ENCODE results near the gene AP1S3. TPM values are rescaled to one million over a fixed set of nuclear protein-coding genes. Genes with fewer than 3 reads are reported as not detected.
"Not testable (repeated sequence)": the region's sequence is repeated elsewhere in the genome, so short reads cannot be mapped to it uniquely, and the experiment has no call there.

The AP1S3 gene
- total RNA-seq, 1 donor from 2014 or later: 46.3 TPM

DNA sequence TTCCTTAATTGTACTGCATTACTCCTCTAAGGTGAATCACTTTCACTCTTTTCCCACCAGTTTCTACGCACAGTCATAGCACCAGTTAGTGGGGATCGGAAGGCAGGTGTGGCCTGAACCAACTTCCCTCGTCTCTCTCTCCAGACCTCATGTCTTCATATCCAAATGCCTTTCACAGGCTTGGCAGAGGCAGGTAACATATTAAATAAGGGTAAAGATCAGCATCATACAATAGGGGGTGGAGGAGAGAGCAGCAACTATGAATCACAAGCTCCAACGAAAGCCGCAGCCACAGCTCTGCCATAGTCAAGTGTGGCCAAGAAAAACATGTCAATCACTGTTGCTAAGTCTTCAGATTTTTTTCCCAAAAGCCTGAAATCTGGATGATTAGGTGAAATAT, 40.3 kb downstream of the AP1S3 start:
- DNase-seq (no peak), ATAC-seq (ENCODE audit: low read depth) (no peak)
- peaks cover 50% of the 10 kb centered on the region for H3K4me1 Mint-ChIP-seq
- TF ChIP-seq, protein P1, sequence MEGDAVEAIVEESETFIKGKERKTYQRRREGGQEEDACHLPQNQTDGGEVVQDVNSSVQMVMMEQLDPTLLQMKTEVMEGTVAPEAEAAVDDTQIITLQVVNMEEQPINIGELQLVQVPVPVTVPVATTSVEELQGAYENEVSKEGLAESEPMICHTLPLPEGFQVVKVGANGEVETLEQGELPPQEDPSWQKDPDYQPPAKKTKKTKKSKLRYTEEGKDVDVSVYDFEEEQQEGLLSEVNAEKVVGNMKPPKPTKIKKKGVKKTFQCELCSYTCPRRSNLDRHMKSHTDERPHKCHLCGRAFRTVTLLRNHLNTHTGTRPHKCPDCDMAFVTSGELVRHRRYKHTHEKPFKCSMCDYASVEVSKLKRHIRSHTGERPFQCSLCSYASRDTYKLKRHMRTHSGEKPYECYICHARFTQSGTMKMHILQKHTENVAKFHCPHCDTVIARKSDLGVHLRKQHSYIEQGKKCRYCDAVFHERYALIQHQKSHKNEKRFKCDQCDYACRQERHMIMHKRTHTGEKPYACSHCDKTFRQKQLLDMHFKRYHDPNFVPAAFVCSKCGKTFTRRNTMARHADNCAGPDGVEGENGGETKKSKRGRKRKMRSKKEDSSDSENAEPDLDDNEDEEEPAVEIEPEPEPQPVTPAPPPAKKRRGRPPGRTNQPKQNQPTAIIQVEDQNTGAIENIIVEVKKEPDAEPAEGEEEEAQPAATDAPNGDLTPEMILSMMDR (IDR thresholded peaks at IDR 0.05): no peak
- peaks cover 9% of the 10 kb centered on the region for H3K9me3 Mint-ChIP-seq
- intact Hi-C loops (cut with micrococcal nuclease): loop anchor here (1.0 to 5.0 kb wide), 2 partner anchors 10 to 100 kb away; no protein-coding TSS in a partner anchor
- no peaks in the 10 kb centered on the region for H3K27me3 Mint-ChIP-seq
- H3K4me3 Mint-ChIP-seq: no peak overlapping the region
- H3K27ac Mint-ChIP-seq: peak overlapping the region; percentile 38
- peaks cover 38% of the 10 kb centered on the region for H3K36me3 Mint-ChIP-seq (ENCODE audit: low read depth)
- POLR2A ChIA-PET: interaction anchor here (0.9 to 1.7 kb wide), 6 partner anchors 8 to 100 kb away, joined by 3 to 24 read pairs (median 6); partner anchors contain the start of gene AP1S3
- CTCF ChIA-PET: interaction anchor here (1.2 to 2.1 kb wide), 6 partner anchors 16 to 173 kb away, joined by 3 to 11 read pairs (median 5); no protein-coding TSS in a partner anchor

- intact Hi-C loops (cut with micrococcal nuclease): no loop called here
- TF ChIP-seq, protein P1 (IDR thresholded peaks at IDR 0.05): no peak
Measured at GRCh38 chr2:223789423-223789822, 48.0 kb downstream of the AP1S3 start.

GRCh38 chr2:223788826-223789225, 48.6 kb downstream of the AP1S3 start:
- Mint-ChIP-seq H3K36me3 (ENCODE audit: low read depth) (peaks cover 22% of the 10 kb centered on the region), H3K4me3 (no peak overlapping the region), H3K27ac (peak overlapping the region; percentile 55), H3K4me1 (peaks cover 53% of the 10 kb centered on the region), H3K27me3 (no peaks in the 10 kb centered on the region), H3K9me3 (peaks cover 4% of the 10 kb centered on the region)
- no peak for DNase-seq
- intact Hi-C loops (cut with micrococcal nuclease): no loop called here
- no peak for ATAC-seq (ENCODE audit: low read depth)
- ChIA-PET POLR2A (interaction anchor here (0.7 to 2.7 kb wide), 3 partner anchors 9 to 38 kb away, joined by 4 to 24 read pairs (median 4); no protein-coding TSS in a partner anchor), CTCF (no interaction called here)
- TF ChIP-seq, protein P1 (IDR thresholded peaks at IDR 0.05): no peak

More at GRCh38 chr2:223789423-223789822, 48.0 kb downstream of the AP1S3 start:
- CTCF ChIA-PET: no interaction called here
- ATAC-seq (ENCODE audit: low read depth) (no peak), DNase-seq (no peak)
- H3K27ac Mint-ChIP-seq: peak overlapping the region; percentile 55
- H3K4me3 Mint-ChIP-seq: no peak overlapping the region
- peaks cover 4% of the 10 kb centered on the region for H3K9me3 Mint-ChIP-seq
- H3K36me3 Mint-ChIP-seq (ENCODE audit: low read depth): peaks cover 21% of the 10 kb centered on the region
- peaks cover 49% of the 10 kb centered on the region for H3K4me1 Mint-ChIP-seq
- no peaks in the 10 kb centered on the region for H3K27me3 Mint-ChIP-seq
- POLR2A ChIA-PET: interaction anchor here (2.7 kb wide), 1 partner anchor 8 kb away, joined by 24 read pairs; no protein-coding TSS in a partner anchor

GRCh38 chr2:223788106-223788505, 49.3 kb downstream of the AP1S3 start:
- H3K27ac Mint-ChIP-seq; CTCF ChIA-PET; DNase-seq; H3K27me3 Mint-ChIP-seq; ATAC-seq (ENCODE audit: low read depth); H3K4me3 Mint-ChIP-seq; intact Hi-C loops (cut with micrococcal nuclease); H3K9me3 Mint-ChIP-seq: not testable (repeated sequence)
- POLR2A ChIA-PET: interaction anchor here (0.7 to 2.7 kb wide), 4 partner anchors 10 to 48 kb away, joined by 3 to 24 read pairs (median 4); no protein-coding TSS in a partner anchor
- peaks cover 25% of the 10 kb centered on the region for H3K36me3 Mint-ChIP-seq (ENCODE audit: low read depth)
- H3K4me1 Mint-ChIP-seq: peaks cover 58% of the 10 kb centered on the region

GRCh38 chr2:223787358-223787757, 50.0 kb downstream of the AP1S3 start:
- ChIA-PET POLR2A (interaction anchor here (2.7 kb wide), 1 partner anchor 10 kb away, joined by 24 read pairs; no protein-coding TSS in a partner anchor), CTCF (interaction anchor here (1.5 kb wide), 1 partner anchor 11 kb away, joined by 5 read pairs; no protein-coding TSS in a partner anchor)
- Mint-ChIP-seq H3K27ac (peak overlapping the region; percentile 90), H3K27me3 (no peaks in the 10 kb centered on the region), H3K4me3 (peak overlapping the region; percentile 59), H3K9me3 (no peaks in the 10 kb centered on the region), H3K36me3 (ENCODE audit: low read depth) (peaks cover 28% of the 10 kb centered on the region), H3K4me1 (peaks cover 58% of the 10 kb centered on the region)
- DNase-seq (no peak), ATAC-seq (ENCODE audit: low read depth) (peak; percentile 72)
- intact Hi-C loops (cut with micrococcal nuclease): loop anchor here (1.0 kb wide), 1 partner anchor 10 kb away; no protein-coding TSS in a partner anchor
- TF ChIP-seq, protein P1 (IDR thresholded peaks at IDR 0.05): no peak

Data from activated B cell treated with CpG ODN at 0.5 μM for 24 hours (primary cell).